ENCODE data around the gene ANK2. TPM values are rescaled to one million over a fixed set of nuclear protein-coding genes. Genes with fewer than 3 reads are reported as not detected.

ANK2 gene
- total RNA-seq, 1 donor from 2014 or later = 193 TPM

DNA sequence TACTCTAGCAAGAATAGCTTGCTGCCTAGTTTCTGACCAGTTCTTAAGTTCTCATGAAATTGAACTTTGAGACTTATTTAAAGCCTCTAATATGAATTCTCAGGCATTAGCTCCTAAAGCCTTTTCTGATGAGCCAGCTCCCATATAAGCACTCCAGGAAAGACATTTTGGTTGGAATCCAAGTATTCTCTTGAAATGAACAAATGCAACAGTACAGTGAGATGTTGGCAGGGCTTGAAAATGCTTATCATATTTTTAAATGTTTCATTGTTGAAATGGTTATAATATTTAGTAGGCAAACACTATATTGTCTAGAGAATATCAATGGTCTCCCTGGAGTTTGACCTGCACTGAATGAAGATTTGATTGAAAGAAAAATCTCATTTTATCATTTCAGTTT is 240.3 kb downstream of the ANK2 start:
- DNase-seq = peak; percentile 65

DNA sequence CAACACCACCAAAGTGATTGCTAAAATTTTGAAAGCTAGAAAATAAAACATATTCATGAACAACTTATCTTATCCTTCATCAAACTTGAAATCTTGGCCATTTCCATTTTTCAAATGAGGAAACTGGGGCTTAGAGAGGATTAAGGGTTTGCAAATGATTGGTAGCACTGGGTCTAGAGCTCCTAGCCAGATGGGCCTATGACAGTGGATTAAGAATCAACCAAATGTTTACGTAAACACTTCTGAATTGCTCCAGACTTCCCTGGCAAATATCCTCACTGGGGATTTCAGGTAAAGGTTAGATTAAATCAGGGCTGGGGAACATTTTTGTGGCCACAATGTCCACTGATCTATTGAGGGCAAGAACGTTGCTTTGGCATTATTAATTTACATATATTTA is 241.2 kb downstream of the ANK2 start:
- no peak for DNase-seq

DNA sequence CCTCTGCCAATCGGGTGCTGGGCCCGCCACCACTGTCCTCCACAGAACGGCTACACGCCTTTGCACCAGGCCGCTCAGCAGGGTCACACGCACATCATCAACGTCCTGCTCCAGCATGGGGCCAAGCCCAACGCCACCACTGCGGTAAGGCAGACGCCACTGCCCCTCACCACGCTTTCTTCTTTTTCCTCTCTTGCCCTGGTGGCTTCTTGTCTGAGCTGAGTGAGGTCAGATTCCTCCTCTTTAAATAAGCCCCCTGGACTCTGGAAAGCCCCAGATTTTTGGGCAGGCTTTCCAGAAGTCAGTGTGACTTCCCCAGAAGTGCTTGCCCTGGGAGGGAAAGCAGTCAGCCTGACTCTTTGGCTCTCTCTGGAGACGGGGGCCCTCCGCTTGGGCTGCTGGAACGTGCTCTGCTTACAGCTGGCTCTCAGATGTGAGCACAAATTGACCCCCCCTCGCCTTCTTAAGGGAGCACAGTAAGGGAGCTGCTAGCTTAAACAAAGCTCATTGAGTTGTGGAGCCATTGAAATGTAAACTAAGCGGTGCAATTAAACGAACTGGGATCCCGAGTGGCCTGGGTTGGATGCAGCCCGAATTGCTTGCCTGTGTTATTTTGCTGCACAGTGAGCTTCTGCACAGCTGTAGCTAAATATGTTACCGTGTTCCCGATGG is 243.1 kb downstream of the ANK2 start:
- DNase-seq = peak; percentile 92

DNA sequence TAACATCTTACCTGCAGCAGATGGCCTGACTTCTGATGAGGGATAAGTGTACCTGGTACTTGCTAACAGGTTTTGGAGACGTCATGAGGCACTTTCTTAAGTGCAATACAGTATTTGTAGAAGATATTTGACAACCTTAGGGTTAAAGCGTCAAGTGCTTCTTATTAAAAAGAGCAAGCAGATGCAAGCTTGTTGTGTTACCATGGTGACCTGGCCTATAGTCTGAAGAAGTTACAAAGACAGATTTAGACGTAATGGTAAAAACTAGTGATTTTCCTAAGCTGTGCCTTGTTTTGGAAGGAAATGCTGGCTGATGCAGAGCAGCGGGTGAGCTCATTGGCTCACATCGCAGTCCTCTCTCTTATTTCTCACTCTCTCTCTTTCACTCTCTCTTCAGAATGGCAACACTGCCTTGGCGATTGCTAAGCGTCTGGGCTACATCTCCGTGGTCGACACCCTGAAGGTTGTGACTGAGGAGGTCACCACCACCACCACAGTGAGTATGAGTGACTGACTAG is 243.6 kb downstream of the ANK2 start:
- DNase-seq = peak; percentile 98

DNA sequence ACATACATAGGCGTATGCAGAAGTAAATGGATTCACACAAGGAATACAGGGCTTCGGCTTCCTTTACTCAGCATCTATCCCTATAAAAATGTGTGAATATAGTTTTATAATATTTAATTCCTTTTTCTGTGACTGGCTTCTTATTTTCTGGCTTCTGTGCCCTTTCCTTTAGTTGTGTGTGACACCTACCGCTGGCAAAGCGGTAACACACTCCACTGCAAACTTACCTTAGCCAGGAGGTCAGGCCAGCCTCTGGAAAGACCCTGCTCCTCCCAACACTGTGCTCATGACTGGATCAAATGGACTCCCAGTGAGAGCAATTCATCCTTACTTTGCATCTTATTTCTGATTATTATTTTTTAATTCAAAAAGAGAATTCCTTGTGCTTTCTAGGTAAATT is 244.2 kb downstream of the ANK2 start:
- no peak for DNase-seq

DNA sequence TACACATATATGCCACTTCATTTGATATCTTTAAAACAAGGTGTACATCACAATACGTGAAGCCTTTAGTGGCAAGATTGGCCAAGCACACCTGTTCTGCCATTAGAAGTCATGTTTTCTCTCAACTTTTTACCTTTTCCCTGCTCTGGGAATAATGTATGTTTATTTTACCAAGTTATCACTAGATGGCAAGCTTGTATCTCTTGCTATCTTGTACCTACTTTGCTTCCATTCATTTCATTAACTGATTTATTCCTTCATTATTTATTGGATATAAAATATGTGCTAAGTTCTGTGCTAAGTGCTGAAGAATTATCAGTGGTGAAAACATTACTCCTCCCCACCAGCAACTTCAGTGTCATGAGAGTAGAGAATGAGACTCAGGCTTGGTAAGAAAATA is 245.5 kb downstream of the ANK2 start:
- no peak for DNase-seq

DNA sequence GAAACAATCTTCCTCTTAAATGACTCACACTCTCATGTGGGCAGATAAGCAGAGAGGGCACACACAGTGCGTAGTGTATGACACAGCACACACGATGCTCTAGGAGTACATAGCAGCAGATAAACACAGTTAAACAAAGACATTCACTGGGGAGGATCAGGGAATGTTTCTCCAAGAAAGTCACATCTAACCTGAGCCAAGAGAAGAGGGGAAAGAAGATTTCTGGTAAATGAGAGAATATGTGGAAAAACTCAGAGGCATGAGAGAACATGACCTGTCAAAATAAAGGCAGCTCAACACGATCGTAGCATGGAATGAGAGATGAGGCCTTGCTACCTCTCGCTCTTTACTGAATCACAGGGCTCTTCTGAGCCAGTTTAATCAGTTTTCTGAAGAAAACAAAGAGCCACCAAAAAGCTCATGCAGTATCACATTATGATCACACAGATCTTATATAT is 251.0 kb downstream of the ANK2 start:
- DNase-seq = peak; percentile 80

DNA sequence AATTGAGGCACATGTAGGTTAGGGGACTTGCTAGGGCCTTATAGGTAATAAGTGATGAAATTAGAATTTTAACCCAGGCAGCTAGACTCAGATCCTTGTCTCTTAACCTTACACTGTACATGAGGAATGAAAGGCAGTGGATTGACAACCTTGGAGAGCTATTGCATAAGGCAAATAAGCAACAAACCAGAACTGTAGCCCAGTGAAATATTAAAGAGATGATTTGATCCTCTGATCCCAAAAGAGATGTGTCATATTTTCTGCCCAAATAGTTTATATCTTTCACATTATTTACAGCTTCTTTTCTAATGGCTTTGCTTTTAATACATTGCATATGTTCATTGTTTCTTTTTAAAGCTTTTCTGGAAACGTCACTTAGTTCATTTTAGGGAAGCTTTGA is 252.6 kb downstream of the ANK2 start:
- peak; percentile 80 for DNase-seq

DNA sequence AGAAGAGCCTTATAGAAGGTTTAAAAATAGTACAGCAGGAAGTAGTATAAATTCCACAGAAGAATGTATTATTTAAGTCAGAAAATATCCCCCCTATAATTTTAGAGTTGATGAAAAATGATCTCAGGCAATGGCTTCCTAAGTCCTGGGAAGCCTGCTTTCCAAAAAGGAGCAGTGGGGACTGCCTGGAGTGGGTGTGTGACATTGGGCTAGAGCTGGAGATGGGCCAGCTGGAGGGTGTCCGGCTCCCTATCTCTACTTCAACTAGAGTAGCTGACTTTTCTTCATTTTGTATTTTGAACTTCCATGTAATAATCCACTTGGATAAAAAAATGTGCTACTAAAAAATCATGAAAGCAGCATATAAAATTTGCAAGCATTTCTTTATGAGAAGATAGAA is 253.9 kb downstream of the ANK2 start:
- no peak for DNase-seq

DNA sequence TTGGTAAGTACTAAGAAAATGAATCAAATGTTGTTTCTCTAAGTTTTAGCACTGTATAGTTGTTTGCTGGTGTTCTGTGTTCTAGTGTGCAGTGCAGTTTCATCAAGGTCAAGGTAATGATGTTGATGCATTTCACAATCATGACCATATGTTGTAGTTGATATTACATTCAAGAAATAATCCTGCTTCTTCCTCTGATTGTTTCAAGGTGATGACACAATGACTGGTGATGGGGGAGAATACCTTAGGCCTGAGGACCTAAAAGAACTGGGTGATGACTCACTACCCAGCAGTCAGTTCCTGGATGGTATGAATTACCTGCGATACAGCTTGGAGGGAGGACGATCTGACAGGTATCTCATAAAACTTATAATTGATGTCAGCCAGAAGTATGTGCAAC is 261.6 kb downstream of the ANK2 start:
- no peak for DNase-seq

DNA sequence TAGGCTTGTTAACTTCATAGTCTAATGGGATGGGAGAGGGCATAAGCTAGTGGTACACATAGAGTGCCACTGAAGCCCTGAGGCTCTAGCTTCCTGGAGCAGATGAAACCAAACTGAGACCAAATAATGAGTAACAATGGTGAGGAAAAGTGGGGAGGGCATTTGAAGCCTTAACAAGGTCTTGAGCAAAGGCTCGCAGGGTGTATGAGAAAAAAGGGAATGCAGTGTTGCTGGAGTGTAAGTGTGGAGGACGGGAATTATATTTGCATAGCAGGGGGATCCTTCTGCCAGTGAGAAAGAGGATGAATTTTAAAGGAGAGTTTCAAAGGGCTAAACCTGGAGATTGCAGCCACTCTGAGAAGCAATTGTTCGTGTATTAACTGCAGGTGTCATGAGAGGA is 263.1 kb downstream of the ANK2 start:
- DNase-seq = no peak

DNA sequence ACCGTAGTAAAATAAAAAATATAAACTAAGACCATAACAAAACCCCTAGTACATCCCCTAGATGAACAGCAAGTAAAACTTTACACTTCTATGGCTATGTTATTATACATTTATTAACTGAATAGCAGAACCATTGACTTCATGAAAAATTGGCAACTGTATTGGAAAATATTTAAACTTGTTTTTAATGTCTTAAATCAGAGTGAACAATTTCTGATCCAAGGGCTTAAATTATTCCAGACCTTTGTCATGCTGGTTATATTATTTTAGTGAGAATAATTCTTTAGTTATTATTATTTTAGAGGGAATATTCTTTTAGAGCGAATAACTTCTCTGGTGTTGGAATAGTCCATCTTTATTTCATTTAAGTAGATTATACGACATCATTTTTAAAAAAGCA is 265.0 kb downstream of the ANK2 start:
- DNase-seq = peak; percentile 5

DNA sequence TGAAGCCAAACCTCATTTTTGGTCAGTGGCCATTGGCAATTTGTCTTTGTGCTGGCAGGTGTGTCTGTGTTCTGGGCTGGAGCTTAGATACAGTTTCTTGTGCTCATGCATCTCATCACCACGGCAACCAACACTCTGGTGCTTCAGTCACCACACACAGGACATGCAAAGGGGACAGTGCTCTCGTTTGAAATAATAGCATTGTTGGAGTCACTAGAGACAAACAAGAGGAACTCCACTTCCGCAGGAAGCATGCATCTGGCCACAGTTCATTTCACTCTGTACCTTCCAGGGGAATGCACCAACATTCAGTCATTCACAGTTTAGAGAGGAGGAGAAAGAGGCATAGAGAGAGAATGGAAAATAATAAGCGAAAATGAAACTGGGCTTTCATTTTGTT is 267.4 kb downstream of the ANK2 start:
- DNase-seq = peak; percentile 37

DNA sequence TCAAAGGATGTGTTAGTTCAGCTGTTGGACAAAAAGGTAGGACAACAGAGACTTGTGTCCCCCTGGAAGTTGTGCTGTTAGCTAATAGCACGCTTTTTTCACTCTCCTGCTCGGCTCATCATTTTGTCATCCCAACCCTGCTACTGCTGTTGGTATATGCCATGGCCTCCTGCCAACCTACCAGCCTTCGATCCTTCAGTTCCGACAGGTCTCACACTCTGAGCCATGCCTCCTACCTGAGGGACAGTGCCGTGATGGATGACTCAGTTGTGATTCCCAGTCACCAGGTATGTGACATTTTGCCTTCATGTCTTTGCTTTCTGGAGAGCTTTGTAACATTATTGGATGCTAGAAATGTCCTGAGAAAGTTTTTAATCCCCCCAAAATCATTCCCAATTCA is 268.1 kb downstream of the ANK2 start:
- DNase-seq = no peak

DNA sequence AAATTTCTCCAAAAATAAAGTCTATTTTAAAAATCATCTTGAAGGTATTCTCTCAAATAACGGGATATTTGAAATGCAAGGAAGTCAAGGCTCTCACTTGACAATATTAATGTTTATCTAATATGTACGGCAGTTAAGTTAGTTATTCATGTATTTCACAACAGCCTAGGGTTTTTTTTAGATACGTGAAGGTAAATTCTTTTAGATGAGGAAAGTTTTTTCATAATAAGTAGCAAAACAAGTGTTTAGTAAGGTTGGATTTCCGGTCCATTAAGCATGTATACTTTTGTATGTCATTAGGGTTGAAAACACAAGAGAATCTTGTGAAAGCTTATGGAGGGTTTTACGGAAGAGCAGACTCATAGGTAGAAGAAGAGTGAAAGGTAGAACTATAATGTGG is 273.3 kb downstream of the ANK2 start:
- no peak for DNase-seq

DNA sequence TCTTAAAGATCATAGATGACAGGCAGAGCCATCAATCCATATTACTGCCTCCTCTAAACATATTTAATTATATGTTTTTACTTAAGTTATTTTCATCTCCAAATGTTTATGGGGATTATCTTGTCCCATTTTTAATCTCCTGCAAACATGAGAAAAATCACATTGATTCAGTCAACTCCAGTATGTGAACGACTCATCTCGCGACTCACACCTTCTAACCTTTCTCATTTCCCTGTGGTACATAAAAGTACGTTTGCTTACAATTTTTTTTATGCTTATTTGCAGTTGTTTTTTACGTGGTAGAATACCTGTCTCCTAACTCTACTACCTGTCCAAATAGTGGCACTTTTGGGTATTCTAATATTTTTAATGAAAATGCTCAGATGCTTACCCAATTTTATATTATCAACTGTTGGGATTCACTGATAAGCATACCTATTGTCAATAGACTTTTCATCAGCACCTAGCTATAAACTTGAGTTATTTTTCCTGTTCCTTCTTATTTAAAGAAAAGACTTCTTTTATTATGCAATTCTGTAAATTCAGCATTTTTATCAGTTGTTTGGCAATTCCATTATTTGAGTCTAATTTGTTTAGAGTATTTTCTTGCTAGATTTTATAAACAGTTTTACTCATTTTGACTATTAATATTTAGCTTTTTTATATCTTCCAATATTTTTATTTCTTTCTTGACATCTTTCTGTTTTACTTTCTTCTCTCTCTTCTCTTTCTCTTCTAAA is 276.6 kb downstream of the ANK2 start:
- DNase-seq = no peak

DNA sequence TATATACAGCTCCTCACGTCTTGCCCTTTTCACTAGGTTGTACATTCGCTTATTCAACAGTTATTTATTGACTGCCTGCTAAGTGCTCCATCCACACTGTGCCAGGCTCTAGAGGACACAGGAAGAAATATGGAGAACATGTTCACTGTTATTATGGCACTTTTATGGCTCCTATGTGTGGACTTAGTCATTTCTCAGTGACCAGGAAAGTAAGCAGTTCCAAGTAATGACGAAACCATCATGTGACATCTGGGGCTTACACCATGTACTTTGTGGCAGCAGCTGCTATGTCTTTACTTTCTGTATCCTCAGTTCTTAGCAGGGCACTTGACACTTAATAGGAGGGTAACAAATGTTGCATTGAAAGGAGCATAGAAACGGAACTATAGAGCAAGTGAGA is 278.0 kb downstream of the ANK2 start:
- DNase-seq = no peak

DNA sequence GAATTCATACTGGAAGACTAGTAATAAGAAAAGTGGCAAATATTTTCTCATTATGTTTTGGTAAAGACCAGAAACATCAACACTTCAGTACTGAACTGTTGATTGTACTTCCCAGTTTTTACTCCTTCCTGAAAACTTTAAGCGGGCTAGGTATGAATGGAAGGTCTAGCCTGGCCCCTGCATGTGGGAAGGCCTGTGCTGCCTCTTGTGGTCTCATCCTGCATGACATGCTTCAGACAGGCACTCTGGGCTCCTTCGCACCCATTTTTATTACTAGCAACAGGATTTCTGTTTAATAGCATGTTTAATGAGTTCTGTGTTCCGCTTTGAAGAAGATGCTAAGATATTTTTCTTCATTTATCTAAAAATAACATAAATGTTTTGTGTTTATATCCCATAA is 279.1 kb downstream of the ANK2 start:
- DNase-seq = no peak

DNA sequence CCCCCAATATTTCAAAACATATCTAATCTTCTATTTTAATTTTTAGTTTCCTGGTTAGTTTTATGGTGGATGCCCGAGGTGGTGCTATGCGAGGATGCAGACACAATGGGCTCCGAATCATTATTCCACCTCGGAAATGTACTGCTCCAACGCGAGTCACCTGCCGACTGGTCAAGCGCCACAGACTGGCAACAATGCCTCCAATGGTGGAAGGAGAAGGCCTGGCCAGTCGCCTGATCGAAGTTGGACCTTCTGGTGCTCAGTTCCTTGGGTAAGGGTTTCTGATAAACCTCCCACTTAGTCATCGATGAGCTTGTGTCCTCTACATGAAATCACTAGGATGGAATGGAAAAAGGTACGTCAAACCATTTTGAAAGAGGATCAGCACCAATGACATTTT is 280.7 kb downstream of the ANK2 start:
- no peak for DNase-seq

DNA sequence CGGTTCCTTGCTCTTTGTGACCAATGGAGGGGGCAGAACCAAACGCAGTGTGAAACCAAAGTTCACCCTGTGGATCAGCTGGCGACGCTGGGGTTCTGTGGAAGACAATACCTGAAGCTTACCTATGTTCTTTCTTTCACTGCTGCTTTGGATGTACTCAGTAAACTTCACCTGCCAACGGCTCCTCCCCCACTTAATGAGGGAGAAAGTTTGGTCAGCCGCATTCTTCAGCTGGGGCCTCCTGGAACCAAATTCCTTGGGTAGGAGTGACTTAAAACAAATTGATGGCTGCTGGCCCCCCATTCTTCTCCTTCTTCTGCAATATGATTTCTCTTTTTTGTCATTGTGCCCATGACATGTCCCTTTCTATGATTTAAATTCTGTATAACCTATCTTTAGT is 282.4 kb downstream of the ANK2 start:
- no peak for DNase-seq

DNA sequence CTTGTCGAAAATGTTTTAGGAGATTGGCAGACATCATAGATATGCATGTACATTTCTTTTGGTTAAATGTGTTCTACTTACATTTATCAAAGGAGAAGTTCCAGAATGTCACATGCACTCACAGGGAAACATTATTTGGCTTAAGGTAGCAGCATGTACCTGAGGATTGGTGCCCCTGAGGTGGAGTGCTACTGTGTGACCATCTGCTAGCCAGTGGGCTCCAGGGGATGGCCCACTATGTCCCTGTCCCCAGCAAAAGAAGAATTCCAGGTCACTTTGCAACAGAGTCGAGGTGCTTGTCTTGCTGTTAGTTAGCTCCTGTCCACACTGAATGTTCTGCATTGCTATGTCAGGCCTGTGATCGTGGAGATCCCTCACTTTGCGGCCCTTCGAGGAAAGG is 283.2 kb downstream of the ANK2 start:
- DNase-seq = no peak

DNA sequence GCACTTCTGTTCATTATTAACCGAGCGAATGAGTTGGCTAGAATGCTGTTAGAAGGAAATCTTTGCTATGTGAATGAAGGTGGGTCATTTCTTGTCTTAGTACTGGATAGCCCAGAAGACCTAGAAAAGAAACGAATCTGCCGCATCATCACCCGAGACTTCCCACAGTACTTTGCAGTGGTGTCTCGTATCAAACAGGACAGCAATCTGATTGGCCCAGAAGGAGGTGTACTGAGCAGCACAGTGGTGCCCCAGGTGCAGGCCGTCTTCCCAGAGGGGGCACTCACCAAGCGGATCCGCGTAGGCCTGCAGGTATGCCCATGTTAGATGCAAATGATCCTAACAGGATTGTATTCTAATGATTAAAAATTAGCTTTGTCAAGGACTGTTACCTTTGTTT is 286.3 kb downstream of the ANK2 start:
- no peak for DNase-seq

DNA sequence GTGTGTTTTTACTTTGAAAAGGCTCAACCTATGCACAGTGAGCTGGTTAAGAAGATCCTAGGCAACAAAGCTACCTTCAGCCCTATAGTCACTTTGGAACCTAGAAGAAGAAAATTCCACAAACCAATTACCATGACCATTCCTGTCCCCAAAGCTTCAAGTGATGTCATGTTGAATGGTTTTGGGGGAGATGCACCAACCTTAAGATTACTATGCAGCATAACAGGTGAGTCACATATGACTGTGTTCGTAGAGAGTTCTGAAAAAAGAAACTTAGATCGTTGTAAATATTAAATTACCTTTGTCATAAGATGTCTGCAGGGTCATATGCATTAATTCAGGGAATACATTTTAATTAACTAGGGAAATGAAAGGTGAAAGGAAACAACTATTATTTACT is 287.1 kb downstream of the ANK2 start:
- DNase-seq = no peak

DNA sequence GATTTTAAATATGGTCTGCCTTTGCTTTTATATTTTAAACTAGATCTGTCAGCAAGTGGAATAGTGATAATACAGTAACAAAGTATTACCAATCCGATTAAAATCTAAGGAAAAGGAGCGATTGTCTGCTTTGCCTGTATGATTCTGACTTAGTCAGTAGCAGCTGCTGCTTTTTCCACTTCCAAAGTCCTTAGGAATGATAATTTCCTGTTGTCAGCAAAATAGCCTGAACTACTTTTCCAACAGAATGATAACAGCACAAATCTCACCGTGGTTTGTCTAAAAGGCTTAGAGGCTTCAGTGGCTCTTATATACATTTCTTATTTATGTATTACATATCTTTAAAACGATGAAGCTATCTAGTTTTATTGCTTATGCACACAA is 290.0 kb downstream of the ANK2 start:
- DNase-seq = no peak
